Naive thymus-derived CD8-positive, alpha-beta T cell (primary cell): ENCODE data around the gene SYNE4. TPM values are rescaled to one million over a fixed set of nuclear protein-coding genes. Genes with fewer than 3 reads are reported as not detected.

Source experiments
- ATAC-seq, 2 donors: fragments of 150-1000 bp; cut with Tn5 transposase in 1 of 2; sonication (Bioruptor Pico), chemical (Tn5 transposase) in 1 of 2; 1 replicate in 1 of 2; 2 replicates in 1 of 2; pipeline ENCODE4 v1.10.0; 2021; ENCODE audit warnings: mild to moderate bottlenecking in 2 of 2, moderate library complexity in 2 of 2
- POLR2A ChIA-PET: fragments of 350-600 bp; sonication (Branson Sonifier 250); formaldehyde crosslinking; loops from one replicate; lab custom pipeline; 2021; ENCODE audit warnings: antibody characterized with exemption; lab: Charles Lee
- DNase-seq, 10 donors: peaks; one replicate each; pipeline versions ENCODE4 v3.0.0 to v3.0.0-alpha.2; 2020 to 2022
- H3K27ac Mint-ChIP-seq, 10 donors: one replicate each; pipeline ENCODE4 v1.8.0; 2020 to 2022; ENCODE audit warnings: mild to moderate bottlenecking in 10 of 10, mixed read lengths in 10 of 10, moderate library complexity in 4 of 10, inconsistent platforms in 1 of 10
- H3K27me3 Mint-ChIP-seq, 5 donors: one replicate each; pipeline ENCODE4 v1.8.0; 2021 to 2022; ENCODE audit warnings: mixed read lengths in 5 of 5
- H3K36me3 Mint-ChIP-seq, 3 donors: one replicate each; pipeline ENCODE4 v1.8.0; 2020 to 2022; ENCODE audit warnings: mixed read lengths in 3 of 3, mild to moderate bottlenecking in 2 of 3, inconsistent platforms in 1 of 3
- H3K4me1 Mint-ChIP-seq, 4 donors: one replicate each; pipeline ENCODE4 v1.8.0; 2021 to 2022; ENCODE audit warnings: mixed read lengths in 4 of 4
- H3K4me3 Mint-ChIP-seq, 10 donors: one replicate each; pipeline ENCODE4 v1.8.0; 2020 to 2022; ENCODE audit warnings: mild to moderate bottlenecking in 10 of 10, mixed read lengths in 10 of 10, moderate library complexity in 6 of 10, inconsistent platforms in 1 of 10
- H3K9me3 Mint-ChIP-seq, 9 donors: one replicate each; pipeline ENCODE4 v1.8.0; 2020 to 2022; ENCODE audit warnings: mixed read lengths in 9 of 9, mild to moderate bottlenecking in 3 of 9, inconsistent platforms in 1 of 9, moderate library complexity in 1 of 9
- polyA plus RNA-seq, 3 donors: library from polyadenylated mRNA; unstranded; fragments of 300-500 nt; fragmentation: Illumina TruSeq; gene quantifications; one replicate each; pipeline ENCODE4 v1.2.3, GENCODE V29; 2021
- total RNA-seq, 8 experiments: library from RNA in 2 of 8; stranded (reverse) in 2 of 8; gene quantifications; one replicate each; pipeline ENCODE4 v1.2.3 and lab custom pipeline; 2021 to 2026

SYNE4 gene
- total and polyA plus RNA-seq, 5 experiments from 2014 or later, result 0.19 to 4.7 (median 3.5) TPM; not detected in 2

DNA sequence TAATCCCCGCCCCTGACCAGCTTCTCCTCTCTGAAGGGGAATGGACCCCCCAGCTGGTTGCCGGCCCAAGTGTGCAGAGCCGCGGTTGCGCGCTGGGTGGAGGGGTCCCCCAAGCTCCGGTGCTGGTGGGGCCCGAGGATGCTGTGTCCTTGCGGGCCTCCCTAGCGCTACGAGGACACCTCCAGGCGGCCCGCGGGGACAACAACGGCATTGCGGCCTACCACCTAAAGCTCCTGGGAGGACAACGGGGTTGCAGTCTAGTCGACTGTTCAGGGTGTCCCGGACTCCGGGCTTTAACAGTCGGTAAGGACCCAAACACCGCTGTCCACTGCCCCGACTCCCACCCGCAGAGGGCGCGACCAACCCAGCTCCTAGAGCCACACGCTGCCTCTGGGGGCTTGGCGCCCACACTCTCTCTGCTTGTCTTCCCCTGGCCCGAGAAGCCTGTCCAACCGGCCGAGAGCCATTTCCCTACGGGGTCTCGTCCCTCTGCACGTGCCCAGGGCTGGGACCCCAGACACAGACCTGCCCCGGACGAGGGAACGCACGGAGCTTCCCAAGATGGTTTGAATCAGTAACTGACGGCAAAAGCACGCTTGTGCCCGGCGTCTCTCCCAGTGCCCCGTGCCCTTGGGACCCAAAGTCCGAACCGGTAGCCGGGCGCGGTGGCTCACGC, 14.6 kb downstream of the SYNE4 start:
- POLR2A ChIA-PET, result interaction anchor here (0.5 to 5.1 kb wide), 10 partner anchors 14 to 427 kb away, joined by 3 to 30 read pairs (median 5); partner anchors contain the start of genes ALKBH6, POLR2I, SYNE4 and TBCB

DNA sequence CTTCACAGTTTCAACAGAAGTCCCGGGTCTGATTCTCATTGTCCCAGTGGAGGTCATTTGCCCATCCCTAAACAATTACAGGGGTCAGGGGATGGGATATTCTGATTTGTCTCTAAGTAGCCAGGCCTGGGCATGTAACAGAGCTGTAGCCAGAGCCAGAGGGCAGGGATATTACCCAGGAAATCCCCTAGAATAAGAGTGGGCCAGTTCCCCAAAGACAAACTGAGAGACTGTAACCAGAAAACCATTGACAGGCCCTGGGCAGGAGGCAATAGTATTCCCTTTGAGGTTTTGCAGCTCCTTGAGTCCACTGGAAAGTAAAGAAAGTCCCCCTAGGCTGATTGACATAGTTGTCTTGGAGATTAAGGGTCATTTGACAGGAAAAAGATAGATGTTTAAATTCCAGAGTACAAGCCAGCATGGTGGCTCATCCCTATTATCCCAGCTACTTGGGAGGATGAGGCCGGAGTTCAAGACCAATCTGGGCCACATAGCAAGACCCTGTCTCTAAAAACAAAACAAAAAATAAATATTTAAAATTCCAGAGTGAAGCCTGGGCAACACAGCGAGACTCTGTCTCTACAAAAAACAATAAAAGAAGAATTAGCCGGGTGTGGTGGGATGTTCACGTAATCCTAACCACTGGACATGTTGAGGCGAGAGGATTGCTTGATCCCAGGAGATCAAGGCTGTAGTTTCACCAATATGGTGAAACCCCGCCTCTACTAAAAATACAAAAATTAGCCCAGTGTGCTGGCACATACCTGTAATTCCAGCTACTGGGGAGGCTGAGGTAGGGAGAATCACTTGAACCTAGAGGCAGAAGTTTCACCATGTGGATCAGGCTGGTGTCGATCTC, 15.5 kb downstream of the SYNE4 start:
- ATAC-seq (no peak), DNase-seq (no peak)
- Mint-ChIP-seq H3K27me3 (peaks cover 0 to 12% (median 1%) of the 10 kb centered on the region in 5 donors), H3K27ac (peak overlapping the region in 3 of 10 donors; percentile 35 to 62 (median 47)), H3K4me1 (peaks cover 20 to 35% (median 31%) of the 10 kb centered on the region in 4 donors), H3K4me3 (peak overlapping the region in 4 of 10 donors; percentile 4 to 51 (median 40)), H3K9me3 (no peaks in the 10 kb centered on the region), H3K36me3 (peaks cover 0 to 14% (median 0%) of the 10 kb centered on the region in 3 donors)
- POLR2A ChIA-PET, result interaction anchor here (1.2 to 5.1 kb wide), 4 partner anchors 15 to 44 kb away, joined by 3 to 30 read pairs (median 8); partner anchors contain the start of gene SYNE4

More for the DNA sequence above, 14.6 kb downstream of the SYNE4 start:
- H3K9me3 Mint-ChIP-seq, result no peaks in the 10 kb centered on the region
- peak overlapping the region in 9 of 10 donors; percentile 44 to 96 (median 85) for H3K27ac Mint-ChIP-seq
- peaks cover 0 to 18% (median 0%) of the 10 kb centered on the region in 3 donors for H3K36me3 Mint-ChIP-seq
- H3K27me3 Mint-ChIP-seq, result peaks cover 0 to 3% (median 0%) of the 10 kb centered on the region in 5 donors
- ATAC-seq (no peak), DNase-seq (peak in 1 of 10 donors; percentile 22)
- peaks cover 20 to 38% (median 35%) of the 10 kb centered on the region in 4 donors for H3K4me1 Mint-ChIP-seq
- peak overlapping the region; percentile 66 to 96 (median 79) for H3K4me3 Mint-ChIP-seq

DNA sequence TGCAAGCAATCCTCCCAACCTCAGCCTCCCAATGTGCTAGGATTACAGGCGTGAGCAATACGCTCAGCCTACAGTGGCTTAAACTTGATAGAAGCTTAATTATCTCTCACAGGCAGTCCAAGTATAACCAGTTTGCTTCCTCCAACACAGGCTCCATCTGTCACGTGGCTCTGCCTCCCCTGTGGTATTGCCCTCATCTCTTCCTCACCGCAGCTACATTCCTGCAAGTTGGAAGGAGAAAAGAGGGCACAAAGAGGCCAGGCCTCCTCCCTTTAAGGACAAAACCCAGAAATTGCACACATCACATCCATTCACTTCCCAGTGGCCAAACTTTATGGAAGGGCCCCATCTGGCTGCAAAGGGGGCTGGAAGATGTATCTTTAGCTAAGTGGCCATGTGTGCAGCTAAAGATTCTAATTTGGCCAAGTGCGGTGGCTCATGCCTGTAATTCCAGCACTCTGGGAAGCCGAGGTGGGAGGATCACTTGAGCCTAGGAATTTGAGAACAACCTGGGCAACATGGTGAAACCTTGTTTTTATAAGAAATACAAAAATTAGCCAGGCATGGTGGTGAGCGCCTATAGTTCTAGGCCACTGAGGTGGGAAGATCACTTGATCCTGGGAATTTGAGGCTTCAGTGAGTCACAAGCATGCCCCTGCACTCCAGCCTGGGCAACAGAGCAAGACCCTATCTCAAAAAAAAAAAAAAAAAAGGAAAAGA, 16.7 kb downstream of the SYNE4 start:
- POLR2A ChIA-PET, result interaction anchor here (0.6 to 1.2 kb wide), 2 partner anchors 16 to 178 kb away, joined by 3 to 7 read pairs; partner anchors contain the start of gene SYNE4
- ATAC-seq (no peak), DNase-seq (no peak)
- Mint-ChIP-seq H3K4me3 (peak overlapping the region in 2 of 10 donors; percentile 33 to 75), H3K9me3 (no peaks in the 10 kb centered on the region), H3K27ac (peak overlapping the region in 1 of 10 donors; percentile 27), H3K4me1 (peaks cover 17 to 26% (median 23%) of the 10 kb centered on the region in 4 donors), H3K27me3 (peaks cover under 1 to 19% (median 5%) of the 10 kb centered on the region in 5 donors), H3K36me3 (peaks cover 0 to 6% (median 0%) of the 10 kb centered on the region in 3 donors)

- DNase-seq, result no peak
- Mint-ChIP-seq H3K9me3 (no peaks in the 10 kb centered on the region), H3K36me3 (peaks cover 0 to 2% (median 0%) of the 10 kb centered on the region in 3 donors), H3K4me1 (peaks cover 10 to 24% (median 20%) of the 10 kb centered on the region in 4 donors), H3K4me3 (no peak overlapping the region), H3K27me3 (peaks cover 2 to 28% (median 13%) of the 10 kb centered on the region in 5 donors), H3K27ac (peak overlapping the region in 1 of 10 donors; percentile 41)
- POLR2A ChIA-PET, result interaction anchor here (0.6 to 1.2 kb wide), 2 partner anchors 17 to 179 kb away, joined by 3 to 7 read pairs; partner anchors contain the start of gene SYNE4
- no peak for ATAC-seq
Observed at GRCh38 chr19:35990771-35991730, 17.6 kb downstream of the SYNE4 start.

- peaks cover 0 to 2% (median 0%) of the 10 kb centered on the region in 9 donors for H3K9me3 Mint-ChIP-seq
- H3K27ac Mint-ChIP-seq, result no peak overlapping the region
- no peak for ATAC-seq
- peaks cover 11 to 37% (median 21%) of the 10 kb centered on the region in 5 donors for H3K27me3 Mint-ChIP-seq
- POLR2A ChIA-PET, result interaction anchor here (0.8 kb wide), 1 partner anchor 32 kb away, joined by 4 read pairs; no protein-coding TSS in a partner anchor
- peaks cover 8 to 17% (median 14%) of the 10 kb centered on the region in 4 donors for H3K4me1 Mint-ChIP-seq
- DNase-seq, result no peak
- no peaks in the 10 kb centered on the region for H3K36me3 Mint-ChIP-seq
- H3K4me3 Mint-ChIP-seq, result no peak overlapping the region
Observed at GRCh38 chr19:35990156-35990555, 18.5 kb downstream of the SYNE4 start.

- Mint-ChIP-seq H3K9me3 (peaks cover 0 to 2% (median 0%) of the 10 kb centered on the region in 9 donors), H3K27ac (no peak overlapping the region), H3K4me3 (peak overlapping the region in 1 of 10 donors; percentile 3), H3K36me3 (peaks cover 0 to 2% (median 0%) of the 10 kb centered on the region in 3 donors), H3K4me1 (peaks cover 5 to 7% (median 7%) of the 10 kb centered on the region in 4 donors), H3K27me3 (peaks cover 19 to 50% (median 34%) of the 10 kb centered on the region in 5 donors)
- ATAC-seq, result no peak
- POLR2A ChIA-PET, result no interaction called here
- DNase-seq, result no peak
Observed at GRCh38 chr19:35988824-35989223, 19.8 kb downstream of the SYNE4 start.

GRCh38 chr19:35987571-35987896, 21.1 kb downstream of the SYNE4 start:
- ATAC-seq (no peak), DNase-seq (no peak)
- POLR2A ChIA-PET, result interaction anchor here (0.6 to 0.7 kb wide), 2 partner anchors 845 to 1792 kb away, joined by 3 to 5 read pairs; partner anchors contain the start of gene ZNF573
- peaks cover 5 to 7% (median 7%) of the 10 kb centered on the region in 4 donors for H3K4me1 Mint-ChIP-seq
- peaks cover 19 to 61% (median 42%) of the 10 kb centered on the region in 5 donors for H3K27me3 Mint-ChIP-seq
- H3K9me3 Mint-ChIP-seq, result peaks cover 0 to 2% (median 0%) of the 10 kb centered on the region in 9 donors
- H3K36me3 Mint-ChIP-seq, result peaks cover 0 to 2% (median 0%) of the 10 kb centered on the region in 3 donors
- H3K27ac Mint-ChIP-seq, result no peak overlapping the region
- H3K4me3 Mint-ChIP-seq, result peak overlapping the region in 6 of 10 donors; percentile 9 to 75 (median 55)

- Mint-ChIP-seq H3K27me3 (peaks cover 19 to 67% (median 48%) of the 10 kb centered on the region in 5 donors), H3K9me3 (peaks cover 0 to 2% (median 0%) of the 10 kb centered on the region in 9 donors), H3K27ac (peak overlapping the region in 2 of 10 donors; percentile 15 to 20), H3K36me3 (peaks cover 0 to 2% (median 0%) of the 10 kb centered on the region in 3 donors), H3K4me3 (peak overlapping the region; percentile 60 to 86 (median 78)), H3K4me1 (peaks cover 5 to 7% (median 7%) of the 10 kb centered on the region in 4 donors)
- ATAC-seq (peak; percentile 57 to 74), DNase-seq (no peak)
- POLR2A ChIA-PET, result interaction anchor here (0.6 to 0.8 kb wide), 3 partner anchors 845 to 1793 kb away, joined by 3 to 5 read pairs (median 3); partner anchors contain the start of gene ZNF573
Observed at GRCh38 chr19:35986664-35987570, 21.7 kb downstream of the SYNE4 start.

GRCh38 chr19:35986111-35986510, 22.5 kb downstream of the SYNE4 start:
- POLR2A ChIA-PET, result no interaction called here
- H3K27me3 Mint-ChIP-seq, result peaks cover 19 to 69% (median 50%) of the 10 kb centered on the region in 5 donors
- H3K4me1 Mint-ChIP-seq, result peaks cover 5 to 7% (median 7%) of the 10 kb centered on the region in 4 donors
- H3K9me3 Mint-ChIP-seq, result peaks cover 0 to 2% (median 0%) of the 10 kb centered on the region in 9 donors
- ATAC-seq, result no peak
- DNase-seq, result no peak
- no peak overlapping the region for H3K27ac Mint-ChIP-seq
- peaks cover 0 to 2% (median 0%) of the 10 kb centered on the region in 3 donors for H3K36me3 Mint-ChIP-seq
- peak overlapping the region in 6 of 10 donors; percentile 13 to 83 (median 56) for H3K4me3 Mint-ChIP-seq

GRCh38 chr19:35983177-35983576, 25.4 kb downstream of the SYNE4 start:
- Mint-ChIP-seq H3K27ac (no peak overlapping the region), H3K4me1 (peaks cover 5 to 7% (median 7%) of the 10 kb centered on the region in 4 donors), H3K36me3 (peaks cover 0 to 2% (median 0%) of the 10 kb centered on the region in 3 donors), H3K9me3 (peaks cover 0 to 2% (median 0%) of the 10 kb centered on the region in 9 donors), H3K27me3 (peaks cover 28 to 77% (median 67%) of the 10 kb centered on the region in 5 donors), H3K4me3 (no peak overlapping the region)
- no peak for DNase-seq
- POLR2A ChIA-PET, result no interaction called here
- no peak for ATAC-seq
